ENCODE data around the gene MEIS3.
A peak's percentile ranks its signal among the peaks of the same experiment; 100 is the strongest.

MEIS3 gene

DNA sequence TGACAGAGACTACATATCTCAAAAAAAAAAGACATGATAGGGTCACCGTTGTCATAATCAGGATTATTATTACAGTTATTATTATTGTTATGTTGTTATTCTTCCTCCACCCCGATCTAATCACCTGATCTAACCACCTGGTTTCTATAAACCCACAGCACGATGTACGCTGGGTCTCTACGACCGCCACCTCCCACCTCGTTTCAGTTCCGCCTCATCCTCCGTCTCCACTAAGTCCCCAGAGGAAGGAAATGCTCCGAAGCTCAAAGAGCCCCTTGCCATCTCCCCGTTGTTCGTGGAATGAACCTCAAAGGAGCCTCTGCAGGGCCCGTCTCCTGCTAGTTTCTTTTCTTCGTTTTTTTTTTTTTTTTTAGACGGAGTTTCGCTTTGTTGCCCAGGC is 15.9 kb upstream of the MEIS3 start:
- no peak for DNase-seq

DNA sequence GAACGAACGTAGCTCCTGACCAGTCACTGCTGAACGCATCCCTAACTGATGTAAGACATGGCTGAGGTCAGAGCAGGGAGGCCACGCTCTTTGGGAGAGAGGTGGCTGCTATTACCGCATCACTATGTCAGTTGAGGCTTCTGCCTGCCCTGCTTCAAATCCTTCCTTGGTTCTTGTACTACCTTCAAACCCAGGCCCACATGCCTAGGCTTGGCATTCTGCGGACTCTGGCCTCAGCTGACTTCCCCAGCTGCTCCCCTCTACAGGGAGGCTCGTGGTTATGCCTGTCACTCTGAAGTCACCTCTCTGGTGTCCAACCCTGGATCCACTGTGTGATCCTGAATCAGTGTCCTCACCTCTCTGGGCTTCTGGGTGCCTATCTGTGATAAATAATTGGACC is 14.8 kb upstream of the MEIS3 start:
- no peak for DNase-seq

DNA sequence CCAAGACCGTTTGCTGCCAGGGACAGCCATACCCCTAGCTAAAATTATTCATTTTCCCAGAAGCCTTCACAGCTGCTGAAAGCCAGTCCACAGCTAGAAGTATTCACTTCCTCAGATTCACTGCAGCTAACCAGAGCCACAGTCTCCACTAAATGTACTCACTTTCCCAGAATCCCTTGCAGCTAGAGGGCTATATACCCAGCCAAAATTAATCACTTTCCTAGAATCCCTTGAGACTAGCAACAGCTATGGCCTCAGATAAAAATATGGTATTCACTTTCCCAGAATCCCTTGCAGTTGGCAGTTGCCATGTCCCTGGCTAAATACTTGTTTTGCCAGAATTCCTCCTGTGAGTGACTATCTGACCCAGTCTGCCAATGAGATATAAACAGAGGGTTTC is 13.8 kb upstream of the MEIS3 start:
- DNase-seq, result no peak

DNA sequence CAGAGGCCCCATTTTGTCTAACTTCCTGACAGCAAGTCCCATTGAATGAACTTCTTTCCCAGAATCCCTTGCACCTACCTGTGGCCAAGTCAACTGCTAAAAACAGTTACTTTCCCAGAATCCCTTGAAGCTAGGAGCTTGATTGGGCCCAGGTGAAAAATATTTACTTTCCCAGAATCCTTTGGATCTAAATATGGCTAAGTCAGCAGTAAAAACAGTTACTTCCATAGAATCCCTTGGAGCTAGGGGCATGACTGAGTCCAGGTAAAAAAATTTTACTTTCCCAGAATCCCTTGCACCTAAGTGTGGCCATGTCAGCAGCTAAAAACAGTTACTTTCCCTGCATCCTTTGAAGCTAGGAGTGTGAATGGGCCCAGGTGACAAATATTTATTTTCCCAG is 13.2 kb upstream of the MEIS3 start:
- DNase-seq, result no peak

DNA sequence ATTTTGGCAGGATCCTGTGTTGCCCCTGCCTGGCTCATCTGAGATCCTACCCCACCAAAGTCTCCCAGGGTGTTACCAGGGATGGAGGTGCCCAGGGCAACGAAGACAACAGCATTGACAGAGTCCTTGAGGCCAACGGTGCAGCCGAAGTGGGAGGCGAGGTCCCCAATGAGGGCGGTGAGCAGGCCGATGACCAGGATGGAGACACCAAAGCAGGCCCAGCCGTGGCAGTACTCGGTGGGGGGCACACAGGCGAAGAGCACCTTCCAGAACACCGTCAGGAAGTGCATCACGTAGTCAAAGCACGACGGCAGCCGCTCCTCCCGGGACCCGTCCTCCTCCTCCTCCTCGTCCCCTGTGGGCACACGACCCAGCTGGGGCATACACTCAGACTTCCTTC is 12.8 kb upstream of the MEIS3 start:
- no peak for DNase-seq

DNA sequence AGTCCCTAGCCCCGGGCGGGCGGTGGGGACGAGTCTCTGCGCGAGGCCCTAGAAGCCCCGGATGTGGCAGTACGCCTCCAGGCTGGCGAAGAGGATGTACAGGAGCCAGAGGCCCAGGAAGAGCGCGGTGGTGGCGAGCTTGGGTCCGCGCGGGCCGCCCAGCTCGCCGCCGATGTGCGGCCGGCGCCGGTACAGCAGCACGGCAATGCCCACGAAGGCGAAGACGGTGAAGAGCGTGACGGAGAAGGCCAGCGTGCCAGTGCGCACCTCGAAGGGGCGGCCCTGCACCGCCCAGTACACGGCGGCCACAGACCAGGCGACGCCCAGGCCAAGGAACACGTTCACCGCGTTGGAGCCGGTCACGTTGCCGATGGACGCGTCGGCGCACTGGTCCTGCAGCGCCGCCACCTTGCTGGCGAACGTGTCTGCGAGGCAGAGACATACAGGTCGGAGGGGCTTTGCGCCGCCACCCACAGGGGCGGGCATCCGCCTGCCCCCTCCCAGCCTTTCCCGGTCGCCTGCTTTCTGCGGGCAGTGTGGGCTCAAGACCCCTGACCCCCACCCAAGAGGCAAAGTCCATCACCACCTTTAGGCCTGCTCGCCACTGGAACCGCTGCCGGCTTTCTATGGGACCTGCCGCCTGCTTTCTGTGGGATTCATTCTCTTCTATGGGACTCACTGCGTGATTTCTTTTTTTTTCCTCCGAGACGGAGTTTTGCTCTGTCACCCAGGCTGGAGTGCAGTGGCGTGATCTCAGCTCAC is 10.9 kb upstream of the MEIS3 start:
- DNase-seq, result no peak

DNA sequence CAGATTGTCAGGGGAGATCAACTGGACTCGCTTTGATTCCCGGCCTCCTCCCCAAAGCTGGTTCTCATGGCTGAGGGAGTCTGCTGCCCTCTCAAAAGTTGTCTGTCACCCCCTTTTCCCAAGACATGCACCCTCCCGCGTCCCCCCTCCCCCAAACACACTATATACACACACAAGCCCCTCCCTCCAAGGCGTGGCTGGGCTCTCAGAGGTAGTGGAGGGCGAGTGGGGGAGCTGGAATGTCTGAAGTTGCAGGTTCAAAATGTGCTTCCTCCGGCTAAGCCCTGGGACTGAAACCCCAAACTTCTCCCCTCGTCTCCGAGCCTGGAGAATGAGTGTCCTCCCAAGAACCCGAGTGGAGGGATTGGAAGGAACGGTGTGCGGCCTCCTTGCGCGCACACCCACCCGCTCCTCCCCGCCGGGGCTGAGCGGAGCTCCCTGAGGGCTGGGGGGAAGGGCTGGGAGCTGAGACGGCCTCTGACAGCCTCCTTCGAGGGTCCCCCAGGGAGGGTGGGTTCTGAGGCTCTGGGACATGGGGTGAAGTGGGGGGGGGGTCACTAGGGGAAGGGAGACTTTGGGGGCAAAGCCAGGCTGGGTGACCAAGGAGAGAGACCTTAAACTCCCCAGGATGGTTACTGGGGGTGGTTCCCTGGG is 9.9 kb upstream of the MEIS3 start:
- DNase-seq, result no peak

DNA sequence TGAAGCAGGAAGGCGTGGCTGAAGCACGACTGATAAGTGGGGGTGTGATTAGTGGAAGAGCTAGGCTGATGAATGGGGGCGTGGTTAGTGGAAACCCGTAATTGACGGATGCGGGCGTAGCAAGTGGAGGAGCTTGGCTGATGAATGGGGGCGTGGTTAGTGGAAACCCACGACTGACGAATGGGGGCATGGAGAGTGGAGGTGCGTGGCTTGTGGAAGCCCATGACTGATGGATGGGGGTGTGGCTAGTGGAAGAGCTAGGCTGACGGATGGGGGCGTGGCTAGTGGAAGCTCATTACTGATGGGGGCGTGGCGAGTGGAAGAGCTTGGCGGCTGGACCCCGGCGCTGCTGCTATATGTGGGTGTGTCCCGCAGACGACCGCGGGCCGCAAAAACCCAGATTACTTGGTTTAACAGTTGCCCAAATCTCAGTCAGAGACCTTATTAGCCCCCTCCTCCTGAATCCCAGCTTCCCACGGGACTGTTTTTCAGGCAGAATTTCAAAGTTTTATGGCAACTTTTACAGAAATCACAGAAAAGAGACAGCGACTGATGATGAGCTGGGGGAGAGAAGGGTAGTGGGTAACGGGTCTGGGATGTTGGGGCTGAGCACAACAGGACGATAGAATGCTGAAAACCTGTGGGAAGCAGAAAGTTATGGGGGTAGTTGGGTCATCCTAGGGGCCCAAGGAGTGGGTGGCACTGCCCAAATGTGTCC is 9.0 kb upstream of the MEIS3 start:
- DNase-seq, result peak; percentile 53

DNA sequence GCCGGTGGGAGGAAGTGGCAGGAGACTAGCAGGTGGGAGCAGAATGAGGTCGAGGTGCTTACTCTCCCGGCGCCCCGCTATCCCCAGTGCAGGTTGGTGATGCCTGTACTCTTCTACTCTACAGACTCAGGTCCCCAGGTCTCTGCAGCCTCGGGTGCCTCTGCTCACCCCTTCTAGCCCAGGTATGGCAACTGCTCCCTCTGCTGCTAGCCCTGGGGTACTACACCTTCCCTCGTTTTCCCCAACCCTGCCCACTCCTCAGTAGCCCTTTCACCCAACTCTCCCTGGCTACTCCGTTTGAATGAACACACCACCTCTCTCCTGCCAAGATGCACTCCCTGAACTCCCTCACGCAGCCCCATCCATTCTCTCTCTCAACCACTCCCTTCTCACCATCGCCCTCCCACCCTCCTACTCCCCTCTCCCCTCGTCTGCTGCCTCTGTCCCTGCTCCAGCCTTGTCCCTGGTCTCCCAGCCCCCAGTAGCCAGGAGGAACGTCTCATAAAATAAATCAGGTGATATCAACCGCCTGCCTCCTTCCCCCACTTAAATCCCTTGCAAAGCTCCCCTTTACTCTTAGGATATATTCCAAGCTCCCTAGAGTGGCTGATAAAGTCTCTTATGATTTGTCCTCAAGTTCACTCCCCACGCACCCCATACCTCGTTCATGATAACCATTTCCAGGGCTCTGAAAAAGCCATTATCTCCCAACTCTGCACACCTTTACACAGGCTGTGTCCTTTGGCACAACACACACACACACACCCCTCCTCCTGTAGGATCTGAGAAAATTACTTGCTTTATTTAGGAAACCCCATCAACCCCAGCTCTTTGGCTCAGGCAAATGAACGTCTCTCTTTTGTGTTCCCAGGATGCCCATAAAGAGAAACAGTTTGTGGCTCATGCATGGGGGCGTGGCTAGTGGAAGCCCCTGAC is 8.2 kb upstream of the MEIS3 start:
- peak; percentile 54 for DNase-seq

DNA sequence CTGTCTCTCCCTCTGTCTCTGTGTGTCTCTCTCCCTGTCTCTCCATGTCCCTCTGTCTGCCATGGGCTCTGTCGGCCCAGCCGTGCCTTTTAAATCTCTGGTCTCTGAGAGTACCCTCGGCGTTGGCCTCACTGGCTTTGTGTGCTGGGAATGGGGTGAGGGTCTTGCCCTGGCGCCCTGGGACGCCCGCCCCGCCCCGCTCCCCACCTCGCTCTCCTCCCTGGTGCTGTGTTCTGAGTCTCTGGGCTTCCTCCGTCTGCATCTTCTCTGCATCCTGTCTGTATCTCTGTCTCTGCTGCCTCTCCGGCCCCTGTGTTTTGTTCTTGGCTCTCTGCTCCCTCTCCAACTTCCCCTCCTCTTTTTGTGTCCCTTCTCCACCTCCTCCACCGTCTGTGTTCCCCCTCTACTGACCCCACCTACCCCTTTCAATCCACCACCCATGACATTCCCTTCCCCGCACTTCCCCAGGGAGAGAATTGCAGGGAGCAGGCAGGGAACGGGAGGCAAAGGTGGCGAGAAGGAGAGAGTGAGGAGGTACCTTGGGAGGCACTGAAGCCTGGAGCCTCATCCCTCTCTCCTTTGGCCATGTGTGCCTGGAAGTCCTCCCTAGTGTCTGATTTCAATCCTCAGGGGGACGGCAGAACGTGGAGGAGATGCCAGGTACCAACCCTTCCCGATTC is 4.0 kb upstream of the MEIS3 start:
- DNase-seq, result no peak

DNA sequence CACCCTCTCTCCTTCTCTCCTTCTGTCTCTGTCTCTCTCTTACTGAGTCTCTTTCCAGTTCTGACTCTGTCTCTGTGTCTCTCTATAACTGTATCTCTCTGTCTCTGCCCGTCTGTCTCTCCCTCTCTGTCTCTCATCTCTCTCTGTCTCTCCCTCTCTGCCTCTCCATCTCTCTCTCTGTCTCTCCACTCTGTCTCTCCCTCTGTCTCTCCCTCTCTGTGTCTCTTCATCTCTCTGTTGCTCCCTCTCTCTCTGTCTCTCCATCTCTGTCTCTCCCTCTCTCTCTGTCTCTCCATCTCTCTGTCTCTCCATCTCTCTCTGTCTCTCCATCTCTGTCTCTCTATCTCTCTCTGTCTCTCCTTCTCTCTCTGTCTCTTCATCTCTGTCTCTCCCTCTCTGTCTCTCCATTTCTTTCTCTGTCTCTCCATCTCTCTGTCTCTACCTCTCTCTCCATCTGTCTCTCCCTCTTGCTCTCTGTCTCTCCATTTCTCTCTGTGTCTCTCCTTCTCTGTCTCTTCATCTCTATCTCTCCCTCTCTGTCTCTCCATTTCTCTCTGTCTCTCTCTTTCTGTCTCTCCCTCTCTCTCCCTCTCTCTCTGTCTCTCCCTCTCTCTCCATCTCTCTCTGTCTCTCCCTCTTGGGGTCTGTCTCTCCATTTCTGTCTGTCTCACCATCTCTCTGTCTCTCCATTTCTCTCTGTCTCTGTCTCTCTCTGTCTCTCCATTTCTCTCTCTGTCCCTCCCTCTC is 3.3 kb upstream of the MEIS3 start:
- DNase-seq, result no peak

DNA sequence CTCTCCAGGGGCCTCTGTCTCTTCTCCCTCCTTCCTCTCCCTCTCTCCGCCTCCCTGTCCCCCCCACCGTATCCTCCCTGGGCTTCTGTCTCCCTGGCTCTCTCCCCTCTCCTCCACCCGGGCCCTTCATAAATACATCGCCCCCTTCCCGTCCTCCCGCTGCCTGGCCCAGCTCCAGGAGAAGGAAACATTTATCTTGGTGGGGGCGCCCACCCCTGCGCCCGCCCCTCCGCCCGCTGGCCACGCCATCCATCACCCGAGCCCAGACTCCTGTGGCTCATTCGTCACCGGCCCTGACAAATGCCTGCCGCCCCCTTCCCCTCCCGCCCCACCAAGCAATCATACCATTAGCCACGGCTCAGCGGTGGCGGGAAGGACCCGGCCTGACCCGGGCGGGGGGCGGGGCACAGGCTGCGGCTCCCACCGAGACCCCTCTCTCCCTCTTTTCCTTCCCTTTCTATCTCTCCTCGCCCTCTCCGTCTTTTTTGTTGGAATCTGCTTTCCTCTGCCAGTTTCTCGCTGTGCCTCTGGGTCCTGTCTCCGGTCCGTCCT is 2.6 kb upstream of the MEIS3 start:
- no peak for DNase-seq

DNA sequence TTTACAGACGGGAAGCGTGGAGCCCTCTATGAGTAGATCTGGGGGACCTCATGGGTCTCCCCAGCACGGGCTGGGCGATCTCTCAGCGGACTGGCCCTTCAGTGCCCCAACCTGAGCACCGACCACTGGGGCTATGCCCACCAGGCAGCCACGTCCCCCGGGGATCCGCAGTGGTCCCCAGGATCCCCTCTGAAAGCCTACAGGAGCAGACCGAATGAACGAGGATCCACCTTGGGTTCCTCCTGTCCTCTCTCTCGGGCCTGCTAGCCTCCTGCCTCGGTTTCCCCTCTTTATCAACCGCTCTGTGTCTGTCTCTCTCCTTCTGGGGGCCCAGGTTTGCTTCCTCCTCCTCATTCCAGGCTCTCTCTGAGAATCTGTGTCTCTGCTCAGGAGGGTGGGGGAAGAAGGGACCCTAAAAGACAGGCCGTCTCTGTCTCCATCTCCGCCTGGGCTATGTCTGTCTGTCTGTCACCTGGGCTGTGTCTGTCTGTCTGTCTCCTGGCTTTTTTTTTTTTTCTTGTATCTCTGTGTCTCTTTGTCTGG is 2.0 kb upstream of the MEIS3 start:
- no peak for DNase-seq

DNA sequence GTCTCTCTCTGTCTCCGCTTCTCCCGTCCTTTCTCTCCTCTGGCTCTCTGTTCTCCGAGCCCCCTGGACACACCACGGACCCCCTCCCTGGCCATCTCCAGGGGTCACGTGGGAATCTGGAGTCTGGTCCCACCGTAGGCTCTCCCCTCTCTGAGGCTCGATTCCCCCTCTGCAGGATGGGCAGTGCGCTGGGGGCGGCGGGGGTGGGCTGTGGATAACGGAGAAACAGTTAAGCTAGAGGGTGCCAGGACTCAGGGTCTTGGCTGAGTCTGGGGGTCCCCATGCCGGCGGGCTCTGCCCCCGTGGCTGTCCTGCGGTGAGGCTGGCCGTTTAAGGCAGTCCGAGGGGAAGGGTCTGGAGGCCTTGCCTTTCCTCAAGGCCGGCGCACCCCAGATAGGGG is 462 bp upstream of the MEIS3 start:
- DNase-seq, result no peak

DNA sequence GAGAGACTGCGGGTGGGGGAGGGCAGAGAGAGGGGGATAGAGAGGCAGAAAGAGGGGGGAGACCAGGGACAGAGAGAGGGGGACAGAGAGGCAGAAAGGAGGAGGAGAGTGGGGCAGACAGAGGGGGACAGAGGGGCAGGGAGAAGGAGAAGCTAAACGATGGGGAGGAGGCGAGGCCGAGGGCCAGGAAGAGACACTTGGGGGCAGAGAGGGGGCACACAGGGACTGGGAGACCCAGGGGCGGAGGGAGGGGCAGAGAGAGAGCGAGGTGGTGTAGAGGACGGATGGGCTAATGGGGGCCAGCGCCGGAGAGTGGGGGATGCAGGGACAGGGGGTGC is 666 bp downstream of the MEIS3 start:
- no peak for DNase-seq

DNA sequence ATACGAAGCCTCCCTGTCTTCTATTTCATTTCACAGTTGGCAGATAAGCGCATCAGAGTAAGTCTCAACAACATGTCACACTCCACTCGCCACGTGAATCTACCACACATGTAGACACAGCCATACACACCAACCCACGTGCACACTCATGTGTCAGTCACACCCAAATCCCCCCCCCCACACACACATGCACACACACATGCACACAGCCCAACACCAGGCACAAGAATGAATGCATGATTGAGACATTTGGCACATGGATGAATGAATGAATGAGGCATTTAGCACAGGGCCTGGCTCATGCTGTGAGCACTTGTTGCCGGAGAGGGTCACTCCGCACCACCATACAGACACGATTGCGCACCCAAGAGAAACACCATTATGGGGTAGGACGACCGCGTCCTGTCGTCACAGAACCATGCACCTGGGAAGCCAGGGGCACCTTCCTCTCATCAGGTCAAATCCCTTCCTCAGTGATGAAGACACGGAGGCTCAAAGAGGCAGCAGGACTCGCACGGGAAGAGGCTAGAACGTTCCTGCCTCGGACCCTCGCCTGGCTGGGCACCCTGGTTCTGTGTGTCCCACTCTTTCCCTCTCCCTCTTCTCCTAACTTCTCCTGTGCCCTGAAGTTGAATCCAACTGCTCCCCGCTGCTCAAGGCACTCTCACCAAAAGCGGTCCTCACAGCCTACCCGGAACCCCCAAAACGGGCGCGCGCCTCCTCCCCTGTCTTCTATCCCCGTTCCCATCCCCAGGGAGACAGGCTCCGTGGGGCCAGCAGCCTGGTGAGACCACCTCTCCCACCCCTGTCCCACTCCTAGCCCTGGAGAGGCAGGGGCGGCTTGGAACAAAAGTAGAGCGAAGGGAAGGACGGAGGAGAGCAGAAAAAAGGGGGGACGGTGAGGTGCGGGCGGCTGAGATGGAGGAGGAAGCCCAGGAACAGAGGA is 1.3 kb downstream of the MEIS3 start:
- no peak for DNase-seq

DNA sequence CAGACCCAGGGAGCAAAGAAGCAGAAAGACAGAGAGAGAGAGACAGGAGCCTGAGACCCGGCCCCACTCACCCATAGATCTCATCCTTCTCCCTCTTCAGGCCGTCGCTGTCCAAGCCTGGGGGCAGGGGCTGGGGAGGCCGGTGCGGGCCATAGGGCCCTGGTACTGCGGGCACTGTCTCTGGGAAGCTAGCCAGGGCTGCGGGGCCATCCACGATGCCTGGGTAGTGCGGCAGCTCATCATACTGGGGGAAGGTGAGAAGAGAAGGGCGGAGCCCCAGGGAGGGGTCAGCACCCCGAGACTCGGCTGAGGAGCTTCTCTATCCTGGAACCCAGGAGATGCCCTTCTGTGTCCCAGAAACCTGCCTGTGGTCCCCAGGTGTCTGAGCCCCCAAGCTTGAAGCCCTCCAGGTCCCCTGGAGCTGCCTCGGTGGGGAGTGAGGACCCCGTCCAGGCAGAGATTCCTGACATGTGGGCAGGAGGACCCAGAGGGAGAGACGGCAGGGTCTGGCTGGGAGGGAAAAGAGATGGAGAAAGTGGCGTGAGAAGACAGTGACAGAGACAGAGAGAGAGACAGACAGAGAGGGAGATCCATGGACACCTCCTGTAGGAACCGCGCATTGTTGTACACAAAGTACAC is 2.1 kb downstream of the MEIS3 start:
- DNase-seq, result no peak

DNA sequence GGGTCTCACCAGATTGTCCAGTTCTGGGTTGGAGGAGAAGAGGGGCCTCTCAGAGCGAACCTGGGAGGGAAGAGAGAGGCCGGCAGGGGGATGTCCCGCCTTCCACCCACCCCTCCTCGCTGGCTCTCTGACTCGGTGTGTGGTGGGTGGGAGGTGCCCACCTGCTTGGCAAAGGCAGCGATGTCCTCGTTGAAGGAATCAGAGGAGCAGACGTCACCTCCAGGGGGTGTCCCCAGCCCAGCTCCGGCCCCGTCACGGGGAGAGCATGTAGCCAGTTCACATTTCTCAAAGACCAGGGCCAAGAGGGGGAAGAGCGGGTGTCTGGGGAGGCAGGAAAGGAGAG is 2.7 kb downstream of the MEIS3 start:
- DNase-seq, result no peak

DNA sequence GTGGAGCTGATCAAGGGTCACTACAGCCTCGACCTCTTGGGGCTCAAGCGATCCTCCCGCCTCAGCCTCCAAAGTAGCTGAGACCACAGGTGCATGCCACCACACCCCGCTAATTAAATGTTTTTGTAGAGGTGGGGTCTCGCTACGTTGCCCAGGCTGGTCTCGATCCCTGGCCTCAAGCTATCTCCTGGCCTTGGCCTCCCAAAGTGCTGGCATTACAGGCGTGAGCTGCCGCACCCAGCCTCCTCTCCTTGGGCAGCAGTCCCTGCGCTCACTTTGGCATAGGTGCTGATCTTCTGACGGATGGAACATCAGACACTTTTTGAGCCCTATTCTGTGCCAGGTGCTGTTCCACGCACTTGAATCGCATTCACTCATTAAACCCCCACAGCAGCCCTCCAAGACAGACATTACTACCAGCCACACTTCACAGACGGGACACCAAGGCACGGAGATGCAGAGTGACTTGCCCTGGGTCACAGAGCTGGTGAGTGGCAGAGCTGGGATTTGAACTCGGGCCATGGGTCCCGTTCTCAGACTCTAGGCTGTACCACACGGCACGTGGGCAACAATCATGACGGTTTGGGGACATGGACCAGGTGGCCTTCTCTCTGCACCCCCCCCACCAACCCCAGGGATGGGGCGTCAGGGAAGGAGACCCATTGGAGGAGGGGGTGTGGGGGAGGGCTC is 3.2 kb downstream of the MEIS3 start:
- no peak for DNase-seq
